HepG2 (cell line): ENCODE results near the gene BATF.

Experiments used
- ARNT ChIP-seq: fragments of 450-650 bp; IDR thresholded peaks from 2 replicates; pipeline ENCODE4 v1.6.1; 2017
- CTCF ChIP-seq: sonication (generic); formaldehyde crosslinking; IDR thresholded peaks from 2 replicates; pipeline ENCODE4 v1.5.0; 2020; ENCODE audit warnings: mild to moderate bottlenecking, missing genetic modification reagents, moderate library complexity
- FOSL1 ChIP-seq: sonication (generic); formaldehyde crosslinking; IDR thresholded peaks from 2 replicates; pipeline ENCODE4 v1.9.0; 2021; ENCODE audit warnings: missing genetic modification reagents, borderline replicate concordance
- HNF4G ChIP-seq, 2 experiments: sonication (generic) in 1 of 2; formaldehyde crosslinking in 1 of 2; IDR thresholded peaks; 2 replicates each; pipeline versions ENCODE4 v1.4.0 to v1.6.1; 2011 to 2020; ENCODE audit warnings: borderline replicate concordance in 2 of 2, low read depth in 2 of 2, mild to moderate bottlenecking in 2 of 2, low read length in 1 of 2, missing genetic modification reagents in 1 of 2, moderate library complexity in 1 of 2
- NR3C1 ChIP-seq: sonication (generic); formaldehyde crosslinking; IDR thresholded peaks from 2 replicates; pipeline ENCODE4 v1.4.0; 2020; ENCODE audit warnings: missing genetic modification reagents
- ZNF274 ChIP-seq: sonication (generic); formaldehyde crosslinking; IDR thresholded peaks from 2 replicates; pipeline ENCODE4 v1.5.1; 2020; ENCODE audit warnings: mild to moderate bottlenecking, missing genetic modification reagents
- ZNF572 ChIP-seq: sonication (generic); formaldehyde crosslinking; IDR thresholded peaks from 2 replicates; pipeline ENCODE4 v1.5.1; 2020; ENCODE audit warnings: mild to moderate bottlenecking, missing genetic modification reagents

GRCh38 chr14:75591987-75592575 lies 69.8 kb downstream of the BATF start:
- TF ChIP-seq NR3C1 (CRISPR knock-in tag) (no peak), FOSL1 (CRISPR knock-in tag) (no peak), ZNF572 (CRISPR knock-in tag) (no peak), HNF4G (IDR thresholded peaks at IDR 0.05; ENCODE audit: borderline replicate concordance, low read depth, low read length) (no peak), HNF4G (CRISPR knock-in tag; IDR thresholded peaks at IDR 0.05; ENCODE audit: borderline replicate concordance, low read depth) (no peak), ZNF274 (CRISPR knock-in tag) (no peak), ARNT (no peak), CTCF (no peak)
